Left lung (tissue), 10 donors: ENCODE data around the gene LAMA4. TPM values are rescaled to one million over a fixed set of nuclear protein-coding genes. Genes with fewer than 3 reads are reported as not detected.

Source experiments
- ATAC-seq: fragments of 200-7000 bp; cut with Tn5 transposase; one replicate; pipeline ENCODE4 v1.9.1; 2020; ENCODE audit warnings: moderate library complexity
- DNase-seq, 4 donors: peaks; one replicate each; pipeline ENCODE4 v3.0.0-alpha.2; 2013 to 2020
- H3K27ac ChIP-seq, 2 donors: fragments of 200-600 bp; sonication (generic) in 1 of 2; one replicate each; pipeline versions ENCODE4 v1.5.0 to v1.8.0; 2020 to 2021
- H3K27me3 ChIP-seq, 2 donors: fragments of 200-600 bp; sonication (generic) in 1 of 2; one replicate each; pipeline versions ENCODE4 v1.5.0 to v1.8.0; 2020 to 2021
- H3K36me3 ChIP-seq, 2 donors: fragments of 200-600 bp; sonication (generic) in 1 of 2; one replicate each; pipeline versions ENCODE4 v1.5.0 to v1.8.0; 2020 to 2021
- H3K4me1 ChIP-seq, 2 donors: fragments of 200-600 bp; one replicate each; pipeline ENCODE4 v1.8.0; 2021
- H3K4me3 ChIP-seq, 2 donors: fragments of 200-600 bp; sonication (generic) in 1 of 2; one replicate each; pipeline versions ENCODE4 v1.5.0 to v1.8.0; 2020 to 2021; ENCODE audit warnings: mild to moderate bottlenecking in 1 of 2
- H3K9me3 ChIP-seq, 2 donors: fragments of 200-600 bp; sonication (generic) in 1 of 2; one replicate each; pipeline versions ENCODE4 v1.5.0 to v1.8.0; 2020 to 2021
- intact Hi-C, 2 donors: fragments of 100-400 bp; cut with DNase I; formaldehyde crosslinking; loops; one replicate each; pipeline versions ENCODE4 v1.11.2 to v1.14.2; 2022
- polyA plus RNA-seq, 6 donors: library from polyadenylated mRNA; unstranded; fragments of 120-200 nt; gene quantifications; one replicate each; pipeline ENCODE4 v1.2.1, GENCODE V29; 2013; ENCODE audit not compliant: insufficient read length in 6 of 6
- total RNA-seq, 2 donors: library from RNA; stranded (reverse); fragmentation: NEBNext Ultra II Directional; extraction: Animal tissue kit (Norgen Biotek cat#: 25700); gene quantifications; one replicate each; pipeline ENCODE4 v1.2.1, GENCODE V29; 2021
- TF ChIP-seq, protein P1 (sequence below), 2 donors: fragments of 200-600 bp; sonication (generic) in 1 of 2; IDR thresholded peaks; one replicate each; pipeline versions ENCODE4 v1.5.0 to v1.8.0; 2021; ENCODE audit warnings: antibody characterized with exemption in 2 of 2
- donor health status: DM: no; HTN: yes; CAD: no.
- donor health status: DM: no; HTN: no; CAD: no.

The LAMA4 gene
- total and polyA plus RNA-seq, 8 donors, result 87.5 to 258 (median 216) TPM

- no peak for ATAC-seq
- Histone ChIP-seq H3K9me3 (no peaks in the 10 kb centered on the region), H3K4me1 (no peaks in the 10 kb centered on the region), H3K36me3 (peaks cover 0 to 4% of the 10 kb centered on the region in 2 donors), H3K27ac (no peak overlapping the region), H3K27me3 (no peaks in the 10 kb centered on the region), H3K4me3 (no peak overlapping the region)
- TF ChIP-seq, protein P1, sequence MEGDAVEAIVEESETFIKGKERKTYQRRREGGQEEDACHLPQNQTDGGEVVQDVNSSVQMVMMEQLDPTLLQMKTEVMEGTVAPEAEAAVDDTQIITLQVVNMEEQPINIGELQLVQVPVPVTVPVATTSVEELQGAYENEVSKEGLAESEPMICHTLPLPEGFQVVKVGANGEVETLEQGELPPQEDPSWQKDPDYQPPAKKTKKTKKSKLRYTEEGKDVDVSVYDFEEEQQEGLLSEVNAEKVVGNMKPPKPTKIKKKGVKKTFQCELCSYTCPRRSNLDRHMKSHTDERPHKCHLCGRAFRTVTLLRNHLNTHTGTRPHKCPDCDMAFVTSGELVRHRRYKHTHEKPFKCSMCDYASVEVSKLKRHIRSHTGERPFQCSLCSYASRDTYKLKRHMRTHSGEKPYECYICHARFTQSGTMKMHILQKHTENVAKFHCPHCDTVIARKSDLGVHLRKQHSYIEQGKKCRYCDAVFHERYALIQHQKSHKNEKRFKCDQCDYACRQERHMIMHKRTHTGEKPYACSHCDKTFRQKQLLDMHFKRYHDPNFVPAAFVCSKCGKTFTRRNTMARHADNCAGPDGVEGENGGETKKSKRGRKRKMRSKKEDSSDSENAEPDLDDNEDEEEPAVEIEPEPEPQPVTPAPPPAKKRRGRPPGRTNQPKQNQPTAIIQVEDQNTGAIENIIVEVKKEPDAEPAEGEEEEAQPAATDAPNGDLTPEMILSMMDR (IDR thresholded peaks at IDR 0.05), result no peak
- intact Hi-C loops, result no loop called here
- no peak for DNase-seq
These were observed 61.2 kb downstream of the LAMA4 start for GRCh38 chr6:112193117-112193516.

GRCh38 chr6:112191509-112192020, 62.8 kb downstream of the LAMA4 start:
- Histone ChIP-seq H3K4me1 (no peaks in the 10 kb centered on the region), H3K4me3 (no peak overlapping the region), H3K27ac (no peak overlapping the region), H3K9me3 (no peaks in the 10 kb centered on the region), H3K27me3 (no peaks in the 10 kb centered on the region), H3K36me3 (peaks cover 0 to 4% of the 10 kb centered on the region in 2 donors)
- TF ChIP-seq, protein P1 (IDR thresholded peaks at IDR 0.05), result no peak
- intact Hi-C loops, result no loop called here
- no peak for DNase-seq
- ATAC-seq, result no peak

DNA sequence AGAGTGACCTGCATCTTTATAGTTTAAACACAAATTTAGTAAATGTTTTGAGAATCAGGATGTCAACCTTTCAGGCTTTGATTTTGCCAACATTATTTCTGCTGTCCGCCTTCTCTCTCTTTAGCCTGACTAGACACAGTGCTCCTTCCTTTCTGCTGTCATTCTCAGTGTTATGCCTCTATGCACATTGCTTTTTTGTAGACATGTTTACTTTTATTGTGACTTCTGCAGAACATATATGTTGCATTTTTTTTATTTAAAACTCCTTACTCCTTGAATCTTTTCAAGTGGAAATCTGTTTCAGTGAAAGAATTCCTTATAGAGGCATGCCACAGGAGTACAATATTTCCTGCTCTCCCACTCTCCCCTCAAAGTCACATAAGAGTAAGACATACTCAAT, 64.2 kb downstream of the LAMA4 start:
- no peak overlapping the region for H3K27ac ChIP-seq
- no peak overlapping the region for H3K4me3 ChIP-seq
- DNase-seq (no peak), ATAC-seq (no peak)
- TF ChIP-seq, protein P1 (IDR thresholded peaks at IDR 0.05), result no peak
- H3K4me1 ChIP-seq, result no peaks in the 10 kb centered on the region
- intact Hi-C loops, result no loop called here
- H3K9me3 ChIP-seq, result no peaks in the 10 kb centered on the region
- no peaks in the 10 kb centered on the region for H3K27me3 ChIP-seq
- peaks cover 0 to 4% of the 10 kb centered on the region in 2 donors for H3K36me3 ChIP-seq

DNA sequence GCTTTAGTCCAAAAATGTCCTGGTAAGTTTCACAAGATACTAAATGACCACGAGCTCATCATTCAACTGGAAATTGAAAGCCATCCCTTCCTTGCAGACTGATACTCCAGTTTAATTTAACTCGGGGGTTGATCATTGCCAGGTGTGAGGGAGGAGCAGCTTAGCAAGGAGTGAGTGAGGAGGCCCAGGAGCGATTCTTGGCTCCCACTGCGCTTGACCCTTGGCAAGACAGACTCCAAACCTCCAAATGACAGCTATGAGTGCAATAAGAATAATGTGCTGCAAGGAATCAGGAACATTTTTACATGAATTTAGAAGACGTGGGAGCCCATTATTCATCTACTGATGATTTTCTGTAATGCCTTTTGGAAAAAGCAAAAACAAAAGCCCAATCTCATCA, 64.9 kb downstream of the LAMA4 start:
- DNase-seq, result no peak
- intact Hi-C loops, result loop anchor here in 1 of 2 donors (10.0 kb wide), 1 partner anchor 115 kb away; no protein-coding TSS in a partner anchor
- TF ChIP-seq, protein P1 (IDR thresholded peaks at IDR 0.05), result no peak
- H3K27me3 ChIP-seq, result no peaks in the 10 kb centered on the region
- H3K9me3 ChIP-seq, result no peaks in the 10 kb centered on the region
- no peak overlapping the region for H3K4me3 ChIP-seq
- H3K36me3 ChIP-seq, result peaks cover 0 to 4% of the 10 kb centered on the region in 2 donors
- H3K4me1 ChIP-seq, result no peaks in the 10 kb centered on the region
- no peak overlapping the region for H3K27ac ChIP-seq
- ATAC-seq, result no peak

GRCh38 chr6:112188906-112189305, 65.5 kb downstream of the LAMA4 start:
- H3K9me3 ChIP-seq, result no peaks in the 10 kb centered on the region
- DNase-seq (no peak), ATAC-seq (peak; percentile 52)
- H3K27me3 ChIP-seq, result no peaks in the 10 kb centered on the region
- peaks cover 0 to 4% of the 10 kb centered on the region in 2 donors for H3K36me3 ChIP-seq
- intact Hi-C loops, result loop anchor here in 1 of 2 donors (10.0 kb wide), 1 partner anchor 116 kb away; no protein-coding TSS in a partner anchor
- TF ChIP-seq, protein P1 (IDR thresholded peaks at IDR 0.05), result no peak
- no peak overlapping the region for H3K4me3 ChIP-seq
- H3K4me1 ChIP-seq, result no peaks in the 10 kb centered on the region
- no peak overlapping the region for H3K27ac ChIP-seq
